Stimulated activated CD4-positive, alpha-beta T cell treated with anti-CD3 and anti-CD28 coated beads, Interleukin-15, amount 100 ng/mL, for 1 hour (primary cell): ENCODE data around the gene GAS6.
"Not testable (repeated sequence)": the region's sequence is repeated elsewhere in the genome, so short reads cannot be mapped to it uniquely, and the experiment has no call there.

ENCODE experiments used
- DNase-seq, 2 donors: peaks; one replicate each; pipeline ENCODE4 v3.0.0-alpha.2; 2020; ENCODE audit warnings: low read depth in 1 of 2, low spot score in 1 of 2

GAS6 gene

GRCh38 chr13:113874177-113874576 lies 10.3 kb upstream of the GAS6 start:
- no peak for DNase-seq

- DNase-seq = no peak
These were observed 5.4 kb upstream of the GAS6 start for GRCh38 chr13:113869263-113869662.

GRCh38 chr13:113867913-113868312 lies 4.0 kb upstream of the GAS6 start:
- not testable (repeated sequence) for DNase-seq

DNA sequence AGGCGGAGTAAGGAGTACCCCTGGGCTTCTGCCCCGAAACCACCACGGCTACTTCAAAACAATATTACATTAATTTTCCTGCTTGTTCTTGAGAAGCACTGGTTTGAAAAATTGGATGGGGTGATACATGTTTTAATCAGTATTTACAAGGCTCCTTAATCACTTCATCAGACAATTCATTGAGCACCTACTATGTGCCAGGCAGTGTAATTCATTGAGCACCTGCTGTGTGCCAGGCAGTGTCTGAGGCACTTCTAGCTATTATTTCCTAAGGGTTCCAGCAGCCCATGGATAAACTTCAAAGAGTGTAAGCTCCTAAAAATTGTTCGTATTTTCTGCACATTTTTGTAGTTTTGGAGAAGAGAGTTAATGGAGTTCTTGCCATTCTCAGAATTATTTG lies 1.6 kb upstream of the GAS6 start:
- no peak for DNase-seq

GRCh38 chr13:113864273-113864890 lies 506 bp upstream of the GAS6 start:
- no peak for DNase-seq

DNA sequence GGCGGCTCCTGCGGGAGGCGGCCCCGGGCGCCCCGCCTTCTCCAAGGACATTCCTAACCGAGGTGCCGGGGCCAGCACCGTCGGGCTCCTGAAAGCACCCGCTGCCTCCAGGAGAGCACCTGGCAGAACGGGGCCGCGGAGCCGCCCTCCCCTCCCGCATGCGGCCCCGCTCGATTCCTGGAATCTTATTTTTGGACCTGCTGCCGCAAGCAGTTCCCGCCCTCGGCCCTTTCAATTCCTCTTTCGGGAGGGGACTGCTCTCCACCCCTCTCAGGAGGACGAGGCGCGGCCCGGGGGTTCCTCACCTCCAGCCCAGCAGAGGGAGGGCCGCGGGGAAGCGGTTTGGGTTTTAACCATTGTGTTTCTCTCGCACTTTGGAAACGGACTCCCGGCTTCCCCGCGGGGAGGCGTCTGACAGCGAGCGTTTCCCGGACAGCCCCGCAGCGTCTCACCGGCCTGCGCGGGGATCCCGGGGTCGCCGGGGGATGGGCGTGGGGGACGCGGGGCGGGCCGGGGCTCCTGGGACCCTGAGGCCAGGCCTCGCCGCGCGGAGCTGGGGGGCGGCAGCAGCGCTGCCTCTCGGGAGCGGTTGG lies 849 bp downstream of the GAS6 start:
- no peak for DNase-seq

GRCh38 chr13:113862191-113862930 lies 1.5 kb downstream of the GAS6 start:
- DNase-seq = no peak

DNA sequence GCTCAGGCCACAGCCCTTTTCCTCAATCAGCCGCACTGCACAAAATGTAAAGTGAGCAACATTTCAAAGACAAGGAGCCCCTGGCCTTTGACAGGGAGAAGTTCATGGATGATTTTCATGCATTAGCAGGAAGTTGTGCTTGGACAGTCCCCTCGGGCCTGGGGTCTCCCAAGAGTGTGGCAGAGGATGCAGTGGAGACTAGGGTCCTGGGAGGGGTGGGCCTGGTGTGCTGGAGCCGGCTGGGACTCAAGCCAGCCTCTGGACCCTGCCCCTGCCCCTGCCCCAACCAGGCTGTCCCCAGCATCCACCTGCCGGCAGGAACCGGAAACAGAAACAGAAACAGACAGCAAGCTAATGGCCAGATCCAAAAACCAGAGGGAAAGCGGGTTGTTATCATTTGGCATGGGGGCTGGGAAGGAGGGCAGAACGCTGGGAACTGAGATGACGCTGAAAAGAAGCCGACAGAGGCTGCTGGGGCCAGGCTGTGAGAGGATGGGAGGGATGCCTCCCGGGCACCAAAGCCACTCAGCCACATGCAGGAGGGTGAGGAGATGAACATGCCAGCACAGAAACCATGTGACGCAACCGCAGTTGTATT lies 2.3 kb downstream of the GAS6 start:
- no peak for DNase-seq

DNA sequence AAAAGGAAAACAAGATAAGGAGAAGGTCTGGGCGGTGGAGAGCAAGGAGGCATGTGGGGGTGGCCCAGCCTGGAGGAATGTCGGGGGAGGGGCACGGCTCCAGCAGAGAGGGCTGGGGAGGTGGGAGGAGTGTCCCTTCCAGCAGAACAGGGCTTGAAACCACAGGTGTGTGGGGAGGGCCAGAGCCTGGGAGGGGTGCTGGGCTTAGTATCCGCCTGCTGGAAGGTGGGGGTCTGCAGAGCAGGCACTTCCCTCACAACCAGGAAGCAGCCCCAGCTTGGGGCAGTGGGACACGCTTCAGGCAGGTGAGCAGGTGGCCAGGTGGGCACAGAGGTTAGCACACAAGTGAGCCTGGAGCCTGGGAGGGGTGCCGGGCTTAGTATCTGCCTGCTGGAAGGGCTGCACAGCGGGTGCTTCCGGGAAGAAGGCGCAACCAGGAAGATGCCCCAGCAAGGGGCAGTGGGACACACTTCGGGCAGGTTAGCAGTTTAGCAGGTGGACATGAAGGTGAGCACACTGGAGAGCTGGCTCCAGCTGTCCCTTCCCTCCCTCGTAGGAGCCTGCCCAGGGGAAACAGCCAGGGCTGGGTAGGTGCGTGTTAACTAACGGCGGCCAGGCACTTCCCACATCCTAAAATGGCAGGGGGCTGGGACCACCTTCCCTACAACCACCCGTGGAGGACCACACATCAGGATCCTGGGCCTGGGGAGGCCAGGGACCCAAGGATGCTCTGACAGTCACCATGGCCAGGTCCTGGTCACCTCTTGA lies 3.0 kb downstream of the GAS6 start:
- DNase-seq = no peak

GRCh38 chr13:113860051-113860664 lies 3.7 kb downstream of the GAS6 start:
- no peak for DNase-seq

DNA sequence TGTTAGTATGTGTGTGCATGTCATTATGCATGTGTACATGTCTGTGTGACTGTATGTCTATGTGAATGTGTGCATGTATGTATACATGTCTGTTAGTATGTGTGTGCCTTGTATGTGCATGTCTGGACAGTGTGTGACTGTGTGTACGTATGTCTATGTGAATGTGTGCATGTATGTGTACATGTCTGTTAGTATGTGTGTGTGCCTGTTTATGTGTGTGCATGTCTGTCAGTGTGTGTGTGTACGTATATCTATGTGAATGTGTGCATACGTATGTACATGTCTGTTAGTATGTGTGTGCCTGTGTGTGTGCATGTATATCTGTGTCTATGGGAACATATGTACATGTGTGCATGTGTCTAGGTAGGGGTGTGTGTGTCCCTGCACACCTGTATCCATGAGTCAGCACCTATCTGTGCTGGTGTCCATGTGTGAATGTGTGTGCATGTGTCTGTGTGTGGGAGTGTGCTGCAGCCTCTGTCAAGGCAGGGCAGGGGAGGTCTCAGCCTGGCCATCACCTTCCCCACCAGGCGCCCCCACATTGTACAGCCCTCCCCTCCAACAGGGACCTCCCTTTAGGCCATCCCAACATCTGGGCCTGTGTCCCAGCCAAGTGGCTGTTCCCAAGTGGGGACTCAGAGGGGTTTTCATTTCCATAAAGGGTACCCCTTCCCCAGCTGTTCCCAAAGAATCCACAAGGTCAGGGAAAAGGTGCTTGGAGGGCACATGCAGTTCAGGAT lies 4.4 kb downstream of the GAS6 start:
- no peak for DNase-seq

DNA sequence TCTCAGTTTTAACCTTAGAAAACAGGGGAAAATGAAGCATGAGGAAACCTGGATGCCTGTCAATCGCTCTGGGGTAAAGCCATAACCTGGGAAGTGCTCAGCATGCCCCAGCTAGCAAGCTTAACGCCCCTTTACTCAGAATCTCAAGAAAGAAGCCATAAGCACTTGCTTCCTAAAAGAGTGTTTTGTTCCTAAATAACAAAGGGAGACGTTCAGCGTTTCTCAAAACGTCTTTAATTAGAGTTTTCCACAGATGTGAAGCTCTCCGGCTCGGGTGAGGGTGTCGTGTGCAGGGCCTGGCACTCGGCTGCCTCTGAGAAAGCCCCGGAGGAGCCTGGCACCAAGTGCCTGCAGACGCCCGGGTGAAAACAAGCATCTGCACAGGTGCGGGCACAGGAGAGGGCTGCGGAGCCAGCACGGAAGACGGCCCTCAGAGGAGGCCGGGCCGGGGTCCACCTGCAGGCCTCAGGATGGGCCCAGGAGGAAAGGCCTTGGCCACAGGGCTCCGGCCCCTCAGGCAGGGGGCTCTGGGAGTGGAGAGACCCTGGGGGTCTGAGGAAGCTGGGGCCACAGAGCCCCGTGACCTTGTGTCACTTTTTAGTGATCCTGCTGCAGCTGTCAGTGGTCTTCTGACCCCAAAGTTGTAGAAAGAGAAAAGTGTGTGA lies 6.2 kb downstream of the GAS6 start:
- DNase-seq = no peak

DNA sequence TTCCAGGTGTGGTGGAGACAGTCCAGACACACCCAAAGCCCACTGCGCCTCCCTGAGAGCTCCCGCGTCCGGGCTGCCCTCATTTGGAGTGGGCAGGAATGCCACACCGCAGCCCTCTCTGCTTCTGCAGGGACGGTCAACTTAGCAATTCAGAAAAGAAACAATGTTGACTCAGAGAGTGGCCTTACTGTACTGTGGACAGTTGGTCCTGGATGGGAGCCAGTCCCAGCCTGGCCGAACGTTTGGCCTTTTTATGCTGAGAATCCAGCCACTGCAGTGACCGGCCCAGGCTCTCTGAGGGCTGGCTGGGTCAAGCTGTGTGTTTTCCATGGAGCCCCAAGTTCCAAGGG lies 7.2 kb downstream of the GAS6 start:
- DNase-seq = no peak

GRCh38 chr13:113855931-113856715 lies 7.8 kb downstream of the GAS6 start:
- no peak for DNase-seq

DNA sequence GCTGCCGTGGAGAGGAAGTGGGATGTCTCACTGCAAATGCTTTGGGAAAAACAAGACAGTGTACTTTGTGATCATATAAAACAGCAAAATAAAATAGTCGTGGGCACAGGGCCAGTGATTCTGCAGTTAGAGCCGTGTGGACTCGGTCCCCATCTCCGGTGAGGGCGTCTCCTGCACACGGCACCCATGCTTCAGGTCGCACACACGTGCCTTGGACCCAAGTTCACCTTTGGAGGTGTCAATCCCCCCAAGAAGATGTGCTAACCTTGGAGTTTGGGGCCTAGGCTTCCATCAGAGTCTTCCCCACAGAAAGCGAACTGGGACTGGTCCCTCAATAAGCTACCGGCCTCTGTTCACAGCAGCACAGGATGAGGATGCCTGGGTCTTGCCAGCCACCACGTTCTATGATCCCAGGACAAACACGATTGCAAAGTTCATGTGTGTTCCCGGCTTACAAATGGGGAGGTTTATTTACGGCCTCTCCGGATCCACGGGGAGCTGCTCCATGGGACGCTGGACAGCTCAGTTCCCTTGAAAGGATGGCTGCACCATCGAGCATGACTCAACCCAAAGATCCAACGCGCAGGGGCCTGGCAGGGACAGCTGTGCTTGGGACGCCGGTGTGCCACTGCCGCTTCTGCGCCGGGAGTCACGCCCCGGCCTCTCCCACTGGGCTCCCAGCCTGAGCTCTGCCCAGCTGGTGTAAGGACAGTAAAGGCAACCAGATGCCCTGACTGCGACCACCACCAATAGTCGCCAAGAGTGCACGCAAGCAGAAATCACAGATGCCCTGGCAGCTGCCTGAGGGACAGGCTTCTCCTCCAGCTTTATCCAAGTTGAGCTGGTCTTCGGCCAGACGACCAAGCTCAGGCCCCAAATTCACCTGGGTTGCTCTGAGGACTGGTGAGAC lies 8.6 kb downstream of the GAS6 start:
- no peak for DNase-seq

GRCh38 chr13:113854238-113855011 lies 9.5 kb downstream of the GAS6 start:
- DNase-seq = no peak

DNA sequence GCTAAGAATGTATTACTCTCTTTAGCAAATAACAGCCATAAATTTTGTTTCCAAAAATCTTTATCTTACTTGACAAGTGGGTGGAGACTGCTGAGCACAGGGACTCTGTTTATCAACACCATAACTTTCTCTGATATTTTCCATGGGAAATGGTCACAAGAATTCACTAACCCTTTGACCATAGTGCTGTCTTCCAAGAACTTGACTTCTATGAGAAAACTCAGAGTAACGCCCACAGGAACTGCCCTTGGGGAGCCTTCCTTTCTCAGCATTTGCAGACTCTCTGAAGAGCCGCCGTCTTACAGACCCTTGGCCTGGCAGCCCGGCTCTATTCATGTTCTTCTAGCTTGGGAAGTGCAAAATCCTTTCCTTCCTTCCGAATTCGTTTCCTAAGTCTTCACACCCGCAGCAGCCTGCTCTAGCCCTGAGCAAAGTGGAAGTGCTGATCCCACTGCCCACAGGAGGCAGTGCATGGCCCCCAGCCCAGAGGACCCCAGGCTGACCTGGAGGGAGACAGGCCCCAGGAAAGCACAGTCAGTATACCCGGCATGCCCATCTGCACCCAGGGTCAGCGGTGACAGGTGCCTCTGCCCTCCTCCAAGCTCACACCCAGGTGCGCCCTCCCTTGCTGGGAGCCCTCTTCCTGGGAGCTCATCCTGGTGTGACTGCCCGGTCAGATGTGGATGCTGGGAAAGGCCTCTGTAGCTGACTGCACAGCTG lies 10.2 kb downstream of the GAS6 start:
- DNase-seq = no peak
